ENCODE data around the gene GSTP1. TPM values are rescaled to one million over a fixed set of nuclear protein-coding genes. Genes with fewer than 3 reads are reported as not detected.
A peak's percentile ranks its signal among the peaks of the same experiment; 100 is the strongest.
"Not testable (repeated sequence)": the region's sequence is repeated elsewhere in the genome, so short reads cannot be mapped to it uniquely, and the experiment has no call there.

Gene GSTP1
- total and polyA plus RNA-seq, 7 donors: 224 to 410 (median 285) TPM

DNA sequence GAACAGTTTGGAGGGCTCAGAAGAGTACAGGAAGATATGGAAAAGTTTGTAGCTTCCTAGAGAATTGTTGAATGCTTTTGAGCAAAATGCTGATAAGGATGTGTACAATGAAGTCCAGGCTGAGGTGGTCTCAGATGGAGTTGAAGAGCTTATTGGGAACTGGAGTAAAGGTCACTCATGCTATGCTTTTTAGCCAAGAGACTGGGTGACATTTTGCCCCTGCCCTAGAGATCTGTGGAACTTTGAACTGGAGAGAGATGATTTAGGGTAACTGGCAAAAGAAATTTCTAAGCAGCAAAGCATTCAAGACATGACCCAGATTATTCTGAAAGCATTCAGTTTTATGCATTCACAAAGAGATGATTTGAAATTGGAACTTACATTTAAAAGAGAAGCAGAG is 32.5 kb upstream of the GSTP1 start:
- DNase-seq (no peak), ATAC-seq (no peak)
- Histone ChIP-seq H3K4me3 (no peak overlapping the region), H3K4me1 (no peaks in the 10 kb centered on the region), H3K27me3 (ENCODE audit: insufficient read depth in 3 of 3, low read length in 2 of 3) (no peaks in the 10 kb centered on the region), H3K27ac (no peak overlapping the region), H3K36me3 (ENCODE audit: insufficient read depth in 1 of 2, low read depth in 1 of 2) (no peaks in the 10 kb centered on the region), H3K9me3 (no peaks in the 10 kb centered on the region)
- intact Hi-C loops (cut with DNase I): no loop called here
- TF ChIP-seq, protein P1, sequence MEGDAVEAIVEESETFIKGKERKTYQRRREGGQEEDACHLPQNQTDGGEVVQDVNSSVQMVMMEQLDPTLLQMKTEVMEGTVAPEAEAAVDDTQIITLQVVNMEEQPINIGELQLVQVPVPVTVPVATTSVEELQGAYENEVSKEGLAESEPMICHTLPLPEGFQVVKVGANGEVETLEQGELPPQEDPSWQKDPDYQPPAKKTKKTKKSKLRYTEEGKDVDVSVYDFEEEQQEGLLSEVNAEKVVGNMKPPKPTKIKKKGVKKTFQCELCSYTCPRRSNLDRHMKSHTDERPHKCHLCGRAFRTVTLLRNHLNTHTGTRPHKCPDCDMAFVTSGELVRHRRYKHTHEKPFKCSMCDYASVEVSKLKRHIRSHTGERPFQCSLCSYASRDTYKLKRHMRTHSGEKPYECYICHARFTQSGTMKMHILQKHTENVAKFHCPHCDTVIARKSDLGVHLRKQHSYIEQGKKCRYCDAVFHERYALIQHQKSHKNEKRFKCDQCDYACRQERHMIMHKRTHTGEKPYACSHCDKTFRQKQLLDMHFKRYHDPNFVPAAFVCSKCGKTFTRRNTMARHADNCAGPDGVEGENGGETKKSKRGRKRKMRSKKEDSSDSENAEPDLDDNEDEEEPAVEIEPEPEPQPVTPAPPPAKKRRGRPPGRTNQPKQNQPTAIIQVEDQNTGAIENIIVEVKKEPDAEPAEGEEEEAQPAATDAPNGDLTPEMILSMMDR (IDR thresholded peaks at IDR 0.05): no peak

GRCh38 chr11:67551697-67552096 is 31.9 kb upstream of the GSTP1 start:
- ATAC-seq; H3K4me3 ChIP-seq; H3K4me1 ChIP-seq; H3K27ac ChIP-seq; DNase-seq; H3K9me3 ChIP-seq; H3K27me3 ChIP-seq (ENCODE audit: insufficient read depth in 3 of 3, low read length in 2 of 3); intact Hi-C loops (cut with DNase I); H3K36me3 ChIP-seq (ENCODE audit: insufficient read depth in 1 of 2, low read depth in 1 of 2): not testable (repeated sequence)

GRCh38 chr11:67556244-67556643 is 27.4 kb upstream of the GSTP1 start:
- Histone ChIP-seq H3K9me3 (no peaks in the 10 kb centered on the region), H3K4me3 (no peak overlapping the region), H3K27me3 (ENCODE audit: insufficient read depth in 3 of 3, low read length in 2 of 3) (no peaks in the 10 kb centered on the region), H3K27ac (no peak overlapping the region), H3K4me1 (peaks cover 4% of the 10 kb centered on the region), H3K36me3 (ENCODE audit: insufficient read depth in 1 of 2, low read depth in 1 of 2) (no peaks in the 10 kb centered on the region)
- ATAC-seq (no peak), DNase-seq (no peak)
- intact Hi-C loops (cut with DNase I): no loop called here
- TF ChIP-seq, protein P1 (IDR thresholded peaks at IDR 0.05): no peak
- WGBS, 3 donors: 66 to 72% (median 68%) methylated on average over 3 of the region's 3 CpGs

GRCh38 chr11:67558084-67558772 is 25.4 kb upstream of the GSTP1 start:
- WGBS, 3 donors: 43 to 55% (median 51%) methylated on average over 19 of the region's 19 CpGs
- ATAC-seq (peak in 3 of 4 donors; percentile 48 to 80 (median 61)), DNase-seq (no peak)
- H3K27me3 ChIP-seq (ENCODE audit: insufficient read depth in 3 of 3, low read length in 2 of 3): no peaks in the 10 kb centered on the region
- H3K9me3 ChIP-seq: no peaks in the 10 kb centered on the region
- no peaks in the 10 kb centered on the region for H3K36me3 ChIP-seq (ENCODE audit: insufficient read depth in 1 of 2, low read depth in 1 of 2)
- TF ChIP-seq, protein P1 (IDR thresholded peaks at IDR 0.05): no peak
- no peak overlapping the region for H3K27ac ChIP-seq
- intact Hi-C loops (cut with DNase I): no loop called here
- peak overlapping the region; percentile 31 for H3K4me3 ChIP-seq
- H3K4me1 ChIP-seq: peaks cover 12% of the 10 kb centered on the region

DNA sequence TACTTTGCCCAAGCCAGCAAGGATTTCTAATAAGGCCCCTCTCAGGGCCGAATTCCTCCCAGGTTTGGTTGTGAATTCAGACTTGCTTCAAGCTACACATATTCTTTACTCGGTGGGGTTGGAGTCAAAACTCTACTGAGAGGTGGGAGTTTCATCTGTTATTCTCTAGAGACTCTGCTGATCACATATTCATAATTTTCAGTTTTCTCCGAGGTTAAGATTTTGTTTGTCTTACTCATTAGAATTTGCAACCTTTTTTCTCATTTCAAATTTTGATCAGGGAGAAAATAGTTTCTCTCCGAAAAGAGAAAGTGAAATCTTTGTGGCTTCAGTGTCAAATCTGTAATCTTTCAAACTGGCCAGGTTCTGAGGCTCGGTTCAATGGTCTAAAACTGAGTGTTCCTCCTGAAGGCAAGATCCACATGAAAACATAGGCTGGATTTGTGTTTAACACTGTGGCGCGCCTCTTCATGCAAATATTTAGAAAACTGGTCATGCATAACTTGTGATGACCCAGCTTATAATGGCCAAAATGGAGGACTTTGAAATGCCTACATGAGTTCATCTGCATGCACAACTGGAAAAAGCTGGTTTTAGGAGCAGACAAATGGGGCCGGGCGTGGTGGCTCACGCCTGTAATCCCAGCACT is 21.5 kb upstream of the GSTP1 start:
- Histone ChIP-seq H3K27me3 (ENCODE audit: insufficient read depth in 3 of 3, low read length in 2 of 3) (no peaks in the 10 kb centered on the region), H3K4me3 (no peak overlapping the region), H3K9me3 (no peaks in the 10 kb centered on the region), H3K27ac (no peak overlapping the region), H3K36me3 (ENCODE audit: insufficient read depth in 1 of 2, low read depth in 1 of 2) (no peaks in the 10 kb centered on the region), H3K4me1 (peaks cover 24% of the 10 kb centered on the region)
- no peak for ATAC-seq
- 76 to 84% (median 76%) methylated on average over 10 of the region's 10 CpGs for WGBS, 3 donors
- TF ChIP-seq, protein P1 (IDR thresholded peaks at IDR 0.05): no peak
- intact Hi-C loops (cut with DNase I): no loop called here
- no peak for DNase-seq

Measured in psoas muscle (tissue), 8 donors.